GM12892 (cell line): ENCODE data around the gene FBXO47.
A peak's percentile ranks its signal among the peaks of the same experiment; 100 is the strongest.
"Not testable (repeated sequence)": the region's sequence is repeated elsewhere in the genome, so short reads cannot be mapped to it uniquely, and the experiment has no call there.

Source experiments
- DNase-seq: peaks from one replicate; pipeline ENCODE4 v3.0.0; 2011; ENCODE audit not compliant: insufficient read length
- FAIRE-seq: peaks from 2 replicates; lab custom pipeline; 2011; peaks lifted over from hg19 to GRCh38; lab: Jason Lieb, UNC
- POLR2A ChIP-seq: IDR thresholded peaks from 2 replicates; pipeline ENCODE4 v1.6.1; 2011; ENCODE audit warnings: low read depth, low read length, control low read depth
- POLR2AphosphoS5 ChIP-seq: IDR thresholded peaks from 2 replicates; pipeline ENCODE4 v1.6.1; 2011; ENCODE audit warnings: low read depth, low read length, control low read depth
- TAF1 ChIP-seq: IDR thresholded peaks from 2 replicates; pipeline ENCODE4 v1.6.1; 2011; ENCODE audit warnings: low read depth, mild to moderate bottlenecking, control low read depth, low read length, borderline replicate concordance

FBXO47 gene

DNA sequence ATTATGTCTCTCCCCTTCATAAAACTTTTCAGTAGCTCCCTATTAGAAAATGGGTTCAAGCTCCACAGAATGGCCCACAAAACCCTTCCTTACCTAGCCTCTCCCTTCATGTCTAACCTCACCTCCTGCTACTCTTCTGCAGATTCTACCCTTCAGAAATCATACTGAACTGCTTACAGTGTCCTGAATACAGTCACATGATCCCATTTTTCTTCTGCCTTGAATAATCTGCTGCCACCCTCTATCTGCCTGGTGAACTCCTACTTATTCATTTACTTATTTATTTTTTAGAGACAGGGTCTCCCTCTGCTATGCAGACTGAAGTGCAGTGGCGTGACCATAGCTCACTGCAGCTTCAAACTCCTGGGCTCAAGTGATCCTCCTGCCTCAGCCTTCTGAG is 26.8 kb downstream of the FBXO47 start:
- FAIRE-seq = no peak
- no peak for DNase-seq
- TF ChIP-seq POLR2AphosphoS5 (no peak), TAF1 (no peak), POLR2A (no peak)

DNA sequence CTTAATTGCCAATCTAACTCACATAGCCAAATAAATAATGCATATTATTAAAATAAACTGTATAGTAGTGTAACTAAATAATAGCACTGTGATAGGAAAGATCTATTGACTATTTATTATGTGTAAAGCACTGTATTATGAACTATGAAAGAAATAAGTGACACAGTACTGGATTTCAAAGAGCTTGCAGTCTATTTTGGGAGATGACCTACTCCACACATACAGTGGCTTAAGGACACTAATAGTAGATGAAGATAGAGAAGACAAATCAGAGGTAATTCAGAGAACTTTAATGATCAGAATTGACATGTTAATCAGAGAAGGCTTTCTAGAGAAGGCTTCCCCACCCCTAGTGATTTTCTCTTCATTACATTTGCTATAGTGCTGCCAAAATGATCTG is 27.2 kb downstream of the FBXO47 start:
- FAIRE-seq (no peak), DNase-seq (no peak)
- TF ChIP-seq POLR2A (no peak), TAF1 (no peak), POLR2AphosphoS5 (no peak)

DNA sequence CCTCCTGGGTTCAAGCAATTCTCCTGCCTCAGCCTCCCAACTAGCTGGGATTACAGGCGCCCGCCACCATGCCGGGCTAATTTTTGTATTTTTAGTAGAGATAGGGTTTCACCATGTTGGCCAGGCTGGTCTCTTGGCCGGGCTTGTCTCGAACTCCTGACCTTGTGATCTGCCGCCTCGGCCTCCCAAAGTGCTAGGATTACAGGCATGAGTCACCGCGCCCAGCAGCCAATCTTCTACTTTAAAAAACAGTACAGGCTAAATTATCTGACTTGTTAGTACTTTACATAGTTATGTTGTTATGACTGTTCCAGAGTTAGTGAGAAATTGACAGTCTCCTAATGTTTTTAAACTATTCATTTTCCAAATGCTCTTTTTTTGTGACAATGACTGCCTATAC is 33.2 kb downstream of the FBXO47 start:
- FAIRE-seq = not testable (repeated sequence)

DNA sequence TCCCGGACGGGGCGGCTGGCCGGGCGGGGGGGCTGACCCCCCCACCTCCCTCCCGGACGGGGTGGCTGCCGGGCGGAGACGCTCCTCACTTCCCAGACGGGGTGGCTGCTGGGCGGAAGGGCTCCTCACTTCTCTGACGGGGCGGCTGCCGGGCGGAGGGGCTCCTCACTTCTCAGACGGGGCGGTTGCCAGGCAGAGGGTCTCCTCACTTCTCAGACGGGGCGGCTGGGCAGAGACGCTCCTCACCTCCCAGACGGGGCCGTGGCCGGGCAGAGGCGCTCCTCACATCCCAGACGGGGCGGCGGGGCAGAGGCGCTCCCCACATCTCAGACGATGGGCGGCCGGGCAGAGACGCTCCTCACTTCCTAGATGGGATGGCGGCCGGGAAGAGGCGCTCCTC is 36.4 kb downstream of the FBXO47 start:
- FAIRE-seq, DNase-seq: not testable (repeated sequence)

More for the DNA sequence above, 33.2 kb downstream of the FBXO47 start:
- DNase-seq = not testable (repeated sequence)

DNA sequence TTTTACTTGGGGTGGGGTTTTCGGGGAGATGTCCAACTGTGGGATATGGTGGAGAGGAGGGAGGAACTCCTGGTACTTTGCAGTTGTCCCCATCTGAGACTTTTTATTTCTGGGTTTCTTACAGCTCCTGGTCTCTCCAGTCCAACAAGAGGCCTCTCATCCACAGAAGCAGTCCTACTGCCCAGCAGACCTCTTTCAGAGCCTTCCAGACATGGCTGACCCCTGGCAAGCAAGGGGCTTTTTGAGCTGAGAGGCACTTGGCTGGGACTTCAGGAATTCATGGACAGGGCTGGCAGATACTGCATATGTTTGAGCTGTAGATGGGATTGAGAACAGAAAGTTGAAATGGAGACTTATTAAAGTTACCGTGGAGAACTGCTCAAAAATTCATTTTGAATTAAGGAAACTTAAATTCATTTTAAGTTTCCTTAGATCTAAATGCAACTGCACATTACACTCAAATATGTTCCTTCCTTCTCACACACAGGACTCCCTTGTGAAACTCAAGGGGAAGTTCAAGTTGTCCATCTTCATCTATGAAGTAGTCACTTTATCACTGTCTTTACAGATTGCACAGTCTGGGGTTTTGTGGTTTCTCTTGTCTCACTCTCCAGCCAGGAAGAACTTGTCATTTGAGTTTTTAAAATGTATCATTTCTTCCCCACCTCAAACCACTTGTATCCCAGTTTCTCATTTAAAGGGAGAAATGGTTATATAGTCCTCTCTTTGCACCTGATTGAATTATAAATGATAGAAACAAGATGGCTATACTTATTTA is 40.7 kb downstream of the FBXO47 start:
- peak; percentile 14 for FAIRE-seq
- DNase-seq = no peak

DNA sequence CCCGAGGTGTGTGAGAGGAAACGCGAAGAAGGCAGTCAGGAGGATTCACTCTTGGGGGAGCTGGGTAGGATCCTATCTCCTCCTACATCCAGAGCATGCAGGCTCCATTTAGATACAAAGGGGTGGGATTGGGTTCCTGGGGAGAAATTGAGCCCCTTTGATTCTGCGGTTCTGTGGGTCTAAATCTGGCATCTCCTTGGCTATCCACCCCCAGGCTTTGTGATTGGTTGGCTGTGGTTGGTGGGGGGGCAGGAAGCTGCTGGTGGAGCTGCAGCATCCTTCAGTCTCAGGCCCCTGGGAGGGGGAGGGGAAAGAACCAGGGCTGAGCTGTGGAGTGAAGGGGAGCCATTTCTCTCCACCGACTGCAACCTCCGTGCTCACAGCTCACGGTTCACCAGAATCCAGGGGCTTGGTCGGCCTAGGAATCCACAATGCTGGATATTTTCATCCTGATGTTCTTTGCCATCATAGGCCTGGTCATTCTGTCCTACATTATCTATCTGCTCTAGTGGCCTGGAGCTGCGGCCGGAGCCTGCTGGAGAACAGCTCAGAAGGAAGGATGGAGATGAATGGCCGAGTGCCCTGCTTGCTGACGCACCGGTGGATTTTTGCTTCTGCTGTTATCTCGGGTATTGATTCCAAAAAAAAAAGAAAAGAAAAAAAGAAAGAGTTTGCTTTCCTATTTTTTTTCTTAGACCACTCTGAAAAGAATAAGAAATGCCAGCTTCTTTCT is 41.8 kb downstream of the FBXO47 start, which contains the start of gene LASP1NB:
LASP1NB (plus strand) TSS at position 352 of the 733 bp plus-strand sequence.
- no peak for TF ChIP-seq POLR2AphosphoS5
- no peak for TF ChIP-seq POLR2A
- TF ChIP-seq TAF1 = no peak
- no peak for DNase-seq

More for the DNA sequence above, 40.7 kb downstream of the FBXO47 start:
- no peak for TF ChIP-seq POLR2A

DNA sequence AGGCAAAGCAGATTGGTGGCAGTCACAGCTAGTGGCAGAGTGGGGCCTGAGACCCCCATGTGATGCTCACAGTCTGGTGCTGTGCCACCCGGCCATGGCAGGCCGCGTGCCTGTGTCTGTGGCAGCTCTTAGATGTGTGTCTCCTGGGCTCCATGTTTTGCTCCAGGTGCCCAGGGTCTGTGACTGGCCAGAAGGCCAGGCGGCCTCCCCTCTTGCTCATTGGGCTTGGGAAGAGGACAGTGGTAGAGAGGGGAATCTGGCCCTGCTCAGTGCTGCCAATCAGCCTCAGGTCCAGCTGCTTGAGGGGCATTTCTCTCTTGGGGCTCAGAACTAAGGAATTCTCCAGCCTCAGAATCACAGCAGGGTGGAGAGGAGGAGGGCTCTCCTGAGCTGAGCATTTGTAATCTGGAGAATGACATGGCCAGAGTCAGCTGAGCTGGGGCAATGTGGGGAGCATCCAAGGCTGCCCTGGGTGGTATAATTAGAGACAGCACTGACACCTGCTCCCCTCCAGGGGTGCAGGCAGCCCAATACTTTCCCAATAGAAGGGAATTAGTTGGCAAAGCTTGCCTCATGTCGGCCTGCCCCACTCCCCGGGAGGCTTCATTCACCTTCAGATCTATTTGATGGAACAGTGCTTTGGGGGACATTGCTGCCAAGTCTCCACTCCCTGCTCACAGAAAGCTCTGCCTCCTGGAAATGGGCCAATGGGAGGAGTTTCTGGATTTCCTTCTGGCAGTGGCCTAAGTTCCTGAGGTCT is 44.5 kb downstream of the FBXO47 start:
- no peak for DNase-seq
- 0 out of 2 replicates have a peak, but pooled peaks have one; percentile 27 for TF ChIP-seq POLR2A
- no peak for TF ChIP-seq TAF1
- no peak for TF ChIP-seq POLR2AphosphoS5
- no peak for FAIRE-seq

More for the DNA sequence above, 41.8 kb downstream of the FBXO47 start, which contains the start of gene LASP1NB:
- no peak for FAIRE-seq

DNA sequence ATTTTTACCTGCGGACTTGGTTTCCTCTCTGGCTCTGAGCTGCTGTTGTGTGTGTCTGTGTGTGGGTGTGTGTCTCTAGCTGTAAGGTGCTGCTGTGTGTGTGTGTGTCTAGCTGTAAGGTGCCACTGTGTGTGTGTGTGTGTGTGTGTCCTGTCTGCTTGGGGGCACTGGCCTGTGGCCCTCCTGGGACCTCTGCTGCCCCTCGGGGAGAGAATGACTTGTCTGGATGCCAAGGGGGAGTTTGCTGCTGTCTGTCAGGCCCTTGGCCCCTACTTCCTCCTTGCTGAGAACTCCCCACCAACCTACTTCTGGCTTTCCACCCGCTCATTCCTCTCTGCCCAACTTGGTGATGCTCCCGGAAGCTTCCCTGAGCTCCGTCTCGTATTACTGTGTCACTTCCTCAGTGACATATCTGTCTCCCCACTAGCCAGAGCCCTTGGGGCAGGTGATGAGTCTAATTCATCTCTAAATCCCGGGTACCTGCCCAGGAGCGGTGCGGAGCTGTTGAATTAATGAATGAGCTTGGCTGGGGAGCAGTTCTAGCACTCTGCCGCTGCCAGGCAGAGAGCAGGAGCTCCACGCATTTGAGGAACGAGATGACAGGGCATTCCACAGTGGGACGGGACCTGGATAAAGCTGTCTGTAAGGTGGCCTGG is 45.3 kb downstream of the FBXO47 start:
- FAIRE-seq (no peak), DNase-seq (no peak)
- TF ChIP-seq POLR2A = no peak
- no peak for TF ChIP-seq TAF1
- TF ChIP-seq POLR2AphosphoS5 = no peak

DNA sequence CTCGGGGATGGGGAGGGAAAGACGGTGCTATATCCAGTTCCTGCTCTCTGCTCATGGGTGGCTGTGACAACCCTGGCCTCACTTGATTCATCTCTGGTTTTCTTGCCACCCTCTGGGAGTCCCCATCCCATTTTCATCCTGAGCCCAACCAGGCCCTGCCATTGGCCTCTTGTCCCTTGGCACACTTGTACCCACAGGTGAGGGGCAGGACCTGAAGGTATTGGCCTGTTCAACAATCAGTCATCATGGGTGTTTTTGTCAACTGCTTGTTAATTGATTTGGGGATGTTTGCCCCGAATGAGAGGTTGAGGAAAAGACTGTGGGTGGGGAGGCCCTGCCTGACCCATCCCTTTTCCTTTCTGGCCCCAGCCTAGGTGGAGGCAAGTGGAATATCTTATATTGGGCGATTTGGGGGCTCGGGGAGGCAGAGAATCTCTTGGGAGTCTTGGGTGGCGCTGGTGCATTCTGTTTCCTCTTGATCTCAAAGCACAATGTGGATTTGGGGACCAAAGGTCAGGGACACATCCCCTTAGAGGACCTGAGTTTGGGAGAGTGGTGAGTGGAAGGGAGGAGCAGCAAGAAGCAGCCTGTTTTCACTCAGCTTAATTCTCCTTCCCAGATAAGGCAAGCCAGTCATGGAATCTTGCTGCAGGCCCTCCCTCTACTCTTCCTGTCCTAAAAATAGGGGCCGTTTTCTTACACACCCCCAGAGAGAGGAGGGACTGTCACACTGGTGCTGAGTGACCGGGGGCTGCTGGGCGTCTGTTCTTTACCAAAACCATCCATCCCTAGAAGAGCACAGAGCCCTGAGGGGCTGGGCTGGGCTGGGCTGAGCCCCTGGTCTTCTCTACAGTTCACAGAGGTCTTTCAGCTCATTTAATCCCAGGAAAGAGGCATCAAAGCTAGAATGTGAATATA is 46.6 kb downstream of the FBXO47 start:
- no peak for FAIRE-seq
- TF ChIP-seq POLR2AphosphoS5 (peak; percentile 6; the same call in 1 of the 2 replicates), TAF1 (no peak), POLR2A (no peak)
- DNase-seq = no peak

DNA sequence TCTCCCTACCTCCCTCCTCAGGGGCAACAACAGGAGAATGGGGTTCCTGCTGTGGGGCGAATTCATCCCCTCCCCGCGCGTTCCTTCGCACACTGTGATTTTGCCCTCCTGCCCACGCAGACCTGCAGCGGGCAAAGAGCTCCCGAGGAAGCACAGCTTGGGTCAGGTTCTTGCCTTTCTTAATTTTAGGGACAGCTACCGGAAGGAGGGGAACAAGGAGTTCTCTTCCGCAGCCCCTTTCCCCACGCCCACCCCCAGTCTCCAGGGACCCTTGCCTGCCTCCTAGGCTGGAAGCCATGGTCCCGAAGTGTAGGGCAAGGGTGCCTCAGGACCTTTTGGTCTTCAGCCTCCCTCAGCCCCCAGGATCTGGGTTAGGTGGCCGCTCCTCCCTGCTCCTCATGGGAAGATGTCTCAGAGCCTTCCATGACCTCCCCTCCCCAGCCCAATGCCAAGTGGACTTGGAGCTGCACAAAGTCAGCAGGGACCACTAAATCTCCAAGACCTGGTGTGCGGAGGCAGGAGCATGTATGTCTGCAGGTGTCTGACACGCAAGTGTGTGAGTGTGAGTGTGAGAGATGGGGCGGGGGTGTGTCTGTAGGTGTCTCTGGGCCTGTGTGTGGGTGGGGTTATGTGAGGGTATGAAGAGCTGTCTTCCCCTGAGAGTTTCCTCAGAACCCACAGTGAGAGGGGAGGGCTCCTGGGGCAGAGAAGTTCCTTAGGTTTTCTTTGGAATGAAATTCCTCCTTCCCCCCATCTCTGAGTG is 47.7 kb downstream of the FBXO47 start:
- TF ChIP-seq POLR2AphosphoS5 (no peak), TAF1 (no peak), POLR2A (no peak)
- no peak for FAIRE-seq
- no peak for DNase-seq
